CD14-positive monocyte (primary cell): ENCODE results near the gene CSNK2A3. TPM values are rescaled to one million over a fixed set of nuclear protein-coding genes. Genes with fewer than 3 reads are reported as not detected.

ENCODE experiments used
- DNase-seq, 3 donors: peaks; one replicate each; pipeline ENCODE4 v3.0.0-alpha.2; 2011 to 2022
- H2AFZ ChIP-seq: 2 replicates; pipeline ENCODE4 v1.6.0; 2012; ENCODE audit warnings: mild to moderate bottlenecking, low read depth, low read length, inconsistent platforms; ENCODE audit not compliant: insufficient read depth, poor library complexity, severe bottlenecking
- H3K27ac ChIP-seq, 2 donors: 1 replicate in 1 of 2; 2 replicates in 1 of 2; pipeline ENCODE4 v1.5.1; 2012 to 2013; ENCODE audit warnings: low read length in 2 of 2, control low read depth in 1 of 2, inconsistent platforms in 1 of 2, low read depth in 1 of 2, mild to moderate bottlenecking in 1 of 2
- H3K27me3 ChIP-seq, 2 donors: one replicate each; pipeline versions ENCODE4 v1.6.0 to v1.6.1; 2011 to 2013; ENCODE audit warnings: low read length in 2 of 2; ENCODE audit not compliant: control insufficient read depth in 2 of 2, insufficient read depth in 2 of 2
- H3K36me3 ChIP-seq, 2 donors: replicated peaks in 1 of 2; 1 replicate in 1 of 2; 2 replicates in 1 of 2; pipeline versions ENCODE4 v1.5.1 to v1.6.1; 2012 to 2013; ENCODE audit warnings: low read length in 2 of 2, control low read depth in 1 of 2, inconsistent platforms in 1 of 2, mild to moderate bottlenecking in 1 of 2; ENCODE audit not compliant: insufficient read depth in 2 of 2, control insufficient read depth in 1 of 2
- H3K4me1 ChIP-seq, 2 donors: 1 replicate in 1 of 2; 2 replicates in 1 of 2; pipeline versions ENCODE4 v1.5.1 to v1.6.1; 2012 to 2013; ENCODE audit warnings: low read length in 2 of 2, control low read depth in 1 of 2, inconsistent platforms in 1 of 2, mild to moderate bottlenecking in 1 of 2, moderate library complexity in 1 of 2; ENCODE audit not compliant: insufficient read depth in 2 of 2, control insufficient read depth in 1 of 2
- H3K4me2 ChIP-seq: replicated peaks from 2 replicates; pipeline ENCODE3; 2012; ENCODE audit warnings: low read length, moderate library complexity, mild to moderate bottlenecking; ENCODE audit not compliant: poor library complexity, severe bottlenecking; ENCODE audit errors: extremely low read depth
- H3K4me3 ChIP-seq, 3 experiments: fragments of 200-600 bp in 1 of 3; sonication (generic) in 1 of 3; replicated peaks in 1 of 3; 1 replicate in 2 of 3; 2 replicates in 1 of 3; pipeline ENCODE4 v1.5.1; 2011 to 2013; ENCODE audit warnings: low read length in 3 of 3, mild to moderate bottlenecking in 3 of 3, control low read depth in 2 of 3, low read depth in 2 of 3, inconsistent platforms in 1 of 3, moderate library complexity in 1 of 3
- H3K79me2 ChIP-seq: 2 replicates; pipeline ENCODE4 v1.6.0; 2012; ENCODE audit warnings: mild to moderate bottlenecking, control low read depth, inconsistent platforms, low read length, moderate library complexity; ENCODE audit not compliant: insufficient read depth
- H3K9ac ChIP-seq: 2 replicates; pipeline ENCODE4 v1.6.0; 2017; ENCODE audit warnings: low read length, mild to moderate bottlenecking; ENCODE audit not compliant: insufficient read depth, poor library complexity, severe bottlenecking
- H3K9me3 ChIP-seq, 2 donors: replicated peaks in 1 of 2; 1 replicate in 1 of 2; 2 replicates in 1 of 2; pipeline versions ENCODE4 v1.5.1 to v1.6.1; 2012 to 2013; ENCODE audit warnings: low read length in 2 of 2, control low read depth in 1 of 2; ENCODE audit not compliant: control insufficient read depth in 1 of 2, insufficient read depth in 1 of 2
- H4K20me1 ChIP-seq: 2 replicates; pipeline ENCODE4 v1.6.0; 2012; ENCODE audit warnings: mild to moderate bottlenecking, low read length, control low read depth, moderate library complexity; ENCODE audit not compliant: insufficient read depth
- H3K27ac Mint-ChIP-seq, 7 donors: one replicate each; pipeline ENCODE4 v1.8.0; 2020; ENCODE audit warnings: mild to moderate bottlenecking in 7 of 7, mixed read lengths in 7 of 7, moderate library complexity in 6 of 7, inconsistent platforms in 2 of 7
- H3K27me3 Mint-ChIP-seq, 3 donors: one replicate each; pipeline ENCODE4 v1.8.0; 2021 to 2022; ENCODE audit warnings: low read depth in 3 of 3, mild to moderate bottlenecking in 3 of 3, mixed read lengths in 3 of 3, moderate library complexity in 3 of 3, inconsistent platforms in 1 of 3
- H3K36me3 Mint-ChIP-seq, 2 donors: one replicate each; pipeline ENCODE4 v1.8.0; 2020; ENCODE audit warnings: mixed read lengths in 2 of 2, inconsistent platforms in 1 of 2, mild to moderate bottlenecking in 1 of 2
- H3K4me1 Mint-ChIP-seq: one replicate; pipeline ENCODE4 v1.8.0; 2020; ENCODE audit warnings: mild to moderate bottlenecking, mixed read lengths
- H3K4me3 Mint-ChIP-seq, 2 donors: one replicate each; pipeline ENCODE4 v1.8.0; 2020; ENCODE audit warnings: mild to moderate bottlenecking in 2 of 2, mixed read lengths in 2 of 2, moderate library complexity in 1 of 2
- H3K9me3 Mint-ChIP-seq, 7 donors: one replicate each; pipeline ENCODE4 v1.8.0; 2020 to 2022; ENCODE audit warnings: mixed read lengths in 7 of 7, mild to moderate bottlenecking in 6 of 7, moderate library complexity in 6 of 7, inconsistent platforms in 2 of 7
- WGBS: methylation state at CpG from one replicate; pipeline ENCODE4 v1.1.5; 2013; ENCODE audit warnings: missing lambda C conversion rate; ENCODE audit not compliant: insufficient coverage; 5-methylcytosine and 5-hydroxymethylcytosine counted together
- intact Hi-C, 2 donors: fragments of 100-400 bp; cut with micrococcal nuclease; formaldehyde crosslinking; loops; one replicate each; pipeline versions ENCODE4 v1.15.0 to v1.15.1; 2023
- polyA plus RNA-seq, 3 donors: library from polyadenylated mRNA; depleted of rRNA in 1 of 3; unstranded in 2 of 3; stranded (reverse) in 1 of 3; fragments of 300-500 nt in 2 of 3; fragments of >200 nt in 1 of 3; fragmentation: Illumina TruSeq in 2 of 3; gene quantifications; 1 replicate in 2 of 3; 2 replicates in 1 of 3; pipeline ENCODE4 v1.2.3, GENCODE V29; 2012 to 2021
- TF ChIP-seq, protein P1 (sequence below): fragments of 200-600 bp; IDR thresholded peaks from one replicate; pipeline ENCODE4 v1.8.0; 2022; ENCODE audit warnings: antibody characterized with exemption, mild to moderate bottlenecking

Gene CSNK2A3
- polyA plus RNA-seq, 3 donors = 0.28 to 0.86 (median 0.75) TPM

DNA sequence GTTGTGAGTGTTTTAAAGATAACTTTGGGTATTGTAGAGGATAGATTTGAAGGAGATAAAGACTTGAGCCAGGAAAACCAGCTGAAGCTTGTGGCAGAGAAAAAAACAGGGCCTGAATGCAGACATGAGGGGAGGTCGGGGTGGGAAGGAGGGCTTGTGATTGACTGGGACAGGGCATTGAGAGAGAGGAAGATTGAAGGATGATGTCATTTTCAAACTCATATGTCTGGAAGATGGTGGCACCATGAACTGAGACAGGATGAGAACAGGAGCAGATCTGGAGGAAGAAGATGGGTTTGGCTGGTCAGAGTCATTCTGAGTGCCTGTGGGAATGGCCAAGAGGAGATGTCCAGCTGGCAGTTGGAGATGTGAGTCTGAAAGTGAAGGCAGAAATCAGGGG lies 14.7 kb downstream of the CSNK2A3 start:
- H3K27ac Mint-ChIP-seq = no peak overlapping the region
- intact Hi-C loops = no loop called here
- H4K20me1 ChIP-seq = no peaks in the 10 kb centered on the region
- no peaks in the 10 kb centered on the region for H3K27me3 ChIP-seq
- no peak overlapping the region for H2AFZ ChIP-seq
- H3K36me3 ChIP-seq = no peaks in the 10 kb centered on the region
- no peak overlapping the region for H3K4me2 ChIP-seq
- no peak overlapping the region for H3K4me3 Mint-ChIP-seq
- H3K4me1 Mint-ChIP-seq = no peaks in the 10 kb centered on the region
- no peaks in the 10 kb centered on the region for H3K4me1 ChIP-seq
- H3K9me3 Mint-ChIP-seq = peaks cover 0 to 7% (median 0%) of the 10 kb centered on the region in 7 donors
- H3K27me3 Mint-ChIP-seq = peaks cover 0 to 10% (median 2%) of the 10 kb centered on the region in 3 donors
- TF ChIP-seq, protein P1, sequence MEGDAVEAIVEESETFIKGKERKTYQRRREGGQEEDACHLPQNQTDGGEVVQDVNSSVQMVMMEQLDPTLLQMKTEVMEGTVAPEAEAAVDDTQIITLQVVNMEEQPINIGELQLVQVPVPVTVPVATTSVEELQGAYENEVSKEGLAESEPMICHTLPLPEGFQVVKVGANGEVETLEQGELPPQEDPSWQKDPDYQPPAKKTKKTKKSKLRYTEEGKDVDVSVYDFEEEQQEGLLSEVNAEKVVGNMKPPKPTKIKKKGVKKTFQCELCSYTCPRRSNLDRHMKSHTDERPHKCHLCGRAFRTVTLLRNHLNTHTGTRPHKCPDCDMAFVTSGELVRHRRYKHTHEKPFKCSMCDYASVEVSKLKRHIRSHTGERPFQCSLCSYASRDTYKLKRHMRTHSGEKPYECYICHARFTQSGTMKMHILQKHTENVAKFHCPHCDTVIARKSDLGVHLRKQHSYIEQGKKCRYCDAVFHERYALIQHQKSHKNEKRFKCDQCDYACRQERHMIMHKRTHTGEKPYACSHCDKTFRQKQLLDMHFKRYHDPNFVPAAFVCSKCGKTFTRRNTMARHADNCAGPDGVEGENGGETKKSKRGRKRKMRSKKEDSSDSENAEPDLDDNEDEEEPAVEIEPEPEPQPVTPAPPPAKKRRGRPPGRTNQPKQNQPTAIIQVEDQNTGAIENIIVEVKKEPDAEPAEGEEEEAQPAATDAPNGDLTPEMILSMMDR = no peak
- no peak overlapping the region for H3K9ac ChIP-seq
- DNase-seq = no peak
- no peak overlapping the region for H3K4me3 ChIP-seq
- no peaks in the 10 kb centered on the region for H3K79me2 ChIP-seq
- H3K36me3 Mint-ChIP-seq = no peaks in the 10 kb centered on the region
- 71% methylated on average over 1 of the region's 1 CpG for WGBS
- H3K27ac ChIP-seq = no peak overlapping the region
- H3K9me3 ChIP-seq = no peaks in the 10 kb centered on the region

DNA sequence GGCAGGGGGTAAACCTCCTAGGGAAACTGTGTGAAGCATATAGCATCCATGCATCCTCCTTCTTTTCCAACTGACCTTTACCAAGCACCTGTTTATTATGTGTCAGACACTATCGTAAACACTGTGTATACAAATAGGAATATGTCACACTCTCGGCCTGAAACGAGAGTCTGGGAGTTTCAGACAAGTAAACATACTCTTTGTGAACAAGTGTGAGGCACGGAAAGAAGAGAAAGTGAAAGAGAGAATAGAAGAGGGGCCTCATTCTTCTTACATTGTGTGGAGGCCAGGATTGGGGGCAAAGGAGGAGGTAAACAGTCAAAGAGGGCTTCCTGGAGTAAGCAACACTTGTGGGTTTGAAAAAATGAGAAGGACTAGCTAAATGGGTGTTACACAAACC lies 16.4 kb downstream of the CSNK2A3 start:
- Mint-ChIP-seq H3K4me1 (no peaks in the 10 kb centered on the region), H3K36me3 (no peaks in the 10 kb centered on the region), H3K9me3 (peaks cover 0 to 7% (median 0%) of the 10 kb centered on the region in 7 donors), H3K4me3 (no peak overlapping the region), H3K27me3 (peaks cover 0 to 15% (median 2%) of the 10 kb centered on the region in 3 donors), H3K27ac (no peak overlapping the region)
- Histone ChIP-seq H2AFZ (no peak overlapping the region), H3K4me3 (no peak overlapping the region), H3K27me3 (no peaks in the 10 kb centered on the region), H3K9me3 (no peaks in the 10 kb centered on the region), H3K27ac (no peak overlapping the region), H3K9ac (no peak overlapping the region), H3K4me2 (no peak overlapping the region), H4K20me1 (no peaks in the 10 kb centered on the region), H3K4me1 (no peaks in the 10 kb centered on the region), H3K36me3 (no peaks in the 10 kb centered on the region), H3K79me2 (no peaks in the 10 kb centered on the region)
- intact Hi-C loops = no loop called here
- no peak for DNase-seq
- 75% methylated on average over 1 of the region's 4 CpGs for WGBS
- TF ChIP-seq, protein P1 = no peak
